HepG2 (cell line): ENCODE results near the gene GPS2. TPM values are rescaled to one million over a fixed set of nuclear protein-coding genes. Genes with fewer than 3 reads are reported as not detected.
A peak's percentile ranks its signal among the peaks of the same experiment; 100 is the strongest.

Source experiments
- AFF4 ChIP-seq: sonication (generic); formaldehyde crosslinking; IDR thresholded peaks from 2 replicates; pipeline ENCODE4 v1.4.0; 2020; ENCODE audit warnings: missing genetic modification reagents
- BORCS8-MEF2B ChIP-seq: sonication (generic); formaldehyde crosslinking; IDR thresholded peaks from 2 replicates; pipeline ENCODE4 v1.8.0; 2022; ENCODE audit warnings: mild to moderate bottlenecking, missing genetic modification reagents
- FOXO4 ChIP-seq: sonication (generic); formaldehyde crosslinking; conservative IDR thresholded peaks from 2 replicates; pipeline ENCODE4 v1.8.1; 2023; ENCODE audit warnings: missing genetic modification reagents
- PLSCR1 ChIP-seq: sonication (generic); formaldehyde crosslinking; IDR thresholded peaks from 2 replicates; pipeline ENCODE4 v1.5.0; 2020; ENCODE audit warnings: missing genetic modification reagents, mild to moderate bottlenecking, borderline replicate concordance
- SIX4 ChIP-seq: sonication (generic); formaldehyde crosslinking; IDR thresholded peaks from 2 replicates; pipeline ENCODE4 v1.4.0; 2020; ENCODE audit warnings: missing genetic modification reagents
- SMARCE1 ChIP-seq: fragments of 450-650 bp; IDR thresholded peaks from 2 replicates; pipeline ENCODE4 v1.6.1; 2017; ENCODE audit warnings: borderline replicate concordance
- ZNF292 ChIP-seq: sonication (generic); formaldehyde crosslinking; IDR thresholded peaks from 2 replicates; pipeline ENCODE4 v1.8.1; 2022; ENCODE audit warnings: mild to moderate bottlenecking, low read depth, missing genetic modification reagents, borderline replicate concordance
- ZNF513 ChIP-seq: sonication (generic); formaldehyde crosslinking; conservative IDR thresholded peaks from 2 replicates; pipeline ENCODE4 v1.5.0; 2020; ENCODE audit warnings: missing genetic modification reagents
- ZNF605 ChIP-seq: sonication (generic); formaldehyde crosslinking; IDR thresholded peaks from 2 replicates; pipeline ENCODE4 v1.8.0; 2022; ENCODE audit warnings: mild to moderate bottlenecking, missing genetic modification reagents
- ZNF609 ChIP-seq: sonication (generic); formaldehyde crosslinking; IDR thresholded peaks from 2 replicates; pipeline ENCODE4 v1.4.0; 2020; ENCODE audit warnings: mild to moderate bottlenecking, missing genetic modification reagents, borderline replicate concordance
- ZNF879 ChIP-seq: sonication (generic); formaldehyde crosslinking; IDR thresholded peaks from 2 replicates; pipeline ENCODE4 v1.8.1; 2023; ENCODE audit warnings: missing genetic modification reagents
- polyA plus RNA-seq, 8 experiments: library from polyadenylated mRNA; depleted of rRNA in 3 of 8; stranded (reverse) in 7 of 8; unstranded in 1 of 8; fragments of >200 nt; fragmentation: Illumina TruSeq in 4 of 8; extraction: Trizol in 4 of 8; gene quantifications; 2 replicates each; pipeline versions ENCODE4 v1.2.1 to v1.2.3, GENCODE V29; 2011 to 2016; ENCODE audit warnings: low read depth in 4 of 8, missing spikeins in 1 of 8, mixed read lengths in 1 of 8; ENCODE audit not compliant: insufficient read depth in 1 of 8
- total RNA-seq, 5 experiments: library from RNA; depleted of rRNA; stranded (reverse); fragments of >200 nt; fragmentation: Illumina TruSeq; extraction: Trizol; gene quantifications; 2 replicates each; pipeline ENCODE4 v1.2.3, GENCODE V29; 2016; ENCODE audit warnings: low read depth in 1 of 5

The GPS2 gene
- total and polyA plus RNA-seq, 2 of the 13 experiments (the other 11 are each of a cell fraction or from before 2014, with no cell fraction given): 58.0 to 59.4 TPM

- TF ChIP-seq FOXO4 (CRISPR knock-in tag) (no peak), ZNF879 (CRISPR knock-in tag) (peak; percentile 45), ZNF605 (no peak), SMARCE1 (no peak), ZNF292 (CRISPR knock-in tag) (no peak), ZNF513 (CRISPR knock-in tag) (no peak), ZNF609 (CRISPR knock-in tag) (no peak), AFF4 (CRISPR knock-in tag) (no peak), SIX4 (CRISPR knock-in tag) (no peak), PLSCR1 (no peak), BORCS8-MEF2B (CRISPR knock-in tag) (0 out of 2 replicates have a peak, but pooled peaks have one; percentile 25)
Observed at GRCh38 chr17:7351665-7352502, 36.7 kb upstream of the GPS2 start, which contains the start of gene KCTD11 (continued).
